NOMO-1 (cell line): Measurements from ENCODE around the gene LRRC28.
A peak's percentile ranks its signal among the peaks of the same experiment; 100 is the strongest.

Experiments used
- DNase-seq, 2 experiments: peaks; one replicate each; lab custom pipeline; 2025; ENCODE audit not compliant: unreplicated experiment in 2 of 2; lab: John Stamatoyannopoulos, UW

LRRC28 gene

GRCh38 chr15:99248000-99248715 is 3.1 kb upstream of the LRRC28 start:
- DNase-seq = peak in 1 of 2 experiments; percentile 15

GRCh38 chr15:99249270-99249841 is 1.9 kb upstream of the LRRC28 start, which contains the start of gene TTC23:
Gene TTC23 (minus strand): TSS chr15:99249581. CDS start chr15:99228712, 20,869 bp downstream.
- DNase-seq = peak in 1 of 2 experiments; percentile 35

GRCh38 chr15:99250001-99250400 is 1.3 kb upstream of the LRRC28 start:
- DNase-seq = no peak

- no peak for DNase-seq
Observed at GRCh38 chr15:99250494-99250856, 806 bp upstream of the LRRC28 start.

GRCh38 chr15:99252326-99252725 is 1.0 kb downstream of the LRRC28 start:
- no peak for DNase-seq

GRCh38 chr15:99253381-99254090 is 2.3 kb downstream of the LRRC28 start:
- no peak for DNase-seq

- no peak for DNase-seq
Observed at GRCh38 chr15:99257107-99257750, 5.9 kb downstream of the LRRC28 start.

- peak in 1 of 2 experiments; percentile 2 for DNase-seq
Observed at GRCh38 chr15:99264125-99264524, 12.8 kb downstream of the LRRC28 start.

- DNase-seq = no peak
Observed at GRCh38 chr15:99265541-99266070, 14.3 kb downstream of the LRRC28 start.

- DNase-seq = no peak
Observed at GRCh38 chr15:99267957-99268356, 16.7 kb downstream of the LRRC28 start.

GRCh38 chr15:99268431-99268830 is 17.1 kb downstream of the LRRC28 start:
- no peak for DNase-seq

GRCh38 chr15:99273801-99274200 is 22.5 kb downstream of the LRRC28 start:
- no peak for DNase-seq

GRCh38 chr15:99275061-99275460 is 23.8 kb downstream of the LRRC28 start:
- no peak for DNase-seq

- DNase-seq = no peak
Observed at GRCh38 chr15:99275525-99276128, 24.3 kb downstream of the LRRC28 start.

GRCh38 chr15:99279290-99279689 is 28.0 kb downstream of the LRRC28 start:
- no peak for DNase-seq

GRCh38 chr15:99279827-99280226 is 28.5 kb downstream of the LRRC28 start:
- no peak for DNase-seq

GRCh38 chr15:99282121-99282520 is 30.8 kb downstream of the LRRC28 start:
- DNase-seq = no peak

GRCh38 chr15:99282586-99282985 is 31.3 kb downstream of the LRRC28 start:
- DNase-seq = no peak

GRCh38 chr15:99283717-99284116 is 32.4 kb downstream of the LRRC28 start:
- no peak for DNase-seq

- DNase-seq = no peak
Observed at GRCh38 chr15:99291643-99292042, 40.4 kb downstream of the LRRC28 start.

- no peak for DNase-seq
Observed at GRCh38 chr15:99295840-99296239, 44.6 kb downstream of the LRRC28 start.
